Thyroid gland (tissue), 4 donors: Measurements from ENCODE around the gene TGIF1.

Source experiments
- POLR2A ChIP-seq, 2 donors: fragments of 450-650 bp; IDR thresholded peaks; one replicate each; pipeline ENCODE4 v1.6.1; 2017; ENCODE audit warnings: antibody characterized with exemption in 2 of 2, mild to moderate bottlenecking in 2 of 2, moderate library complexity in 1 of 2
- TF ChIP-seq, protein P1 (sequence below), 6 experiments: fragments of 200-600 bp in 3 of 6; fragments of 450-650 bp in 3 of 6; sonication (generic) in 3 of 6; IDR thresholded peaks; one replicate each; pipeline ENCODE4 v1.5.1; 2016 to 2019; ENCODE audit warnings: antibody characterized with exemption in 6 of 6, mild to moderate bottlenecking in 2 of 6, inconsistent platforms in 1 of 6, moderate library complexity in 1 of 6

DNA sequence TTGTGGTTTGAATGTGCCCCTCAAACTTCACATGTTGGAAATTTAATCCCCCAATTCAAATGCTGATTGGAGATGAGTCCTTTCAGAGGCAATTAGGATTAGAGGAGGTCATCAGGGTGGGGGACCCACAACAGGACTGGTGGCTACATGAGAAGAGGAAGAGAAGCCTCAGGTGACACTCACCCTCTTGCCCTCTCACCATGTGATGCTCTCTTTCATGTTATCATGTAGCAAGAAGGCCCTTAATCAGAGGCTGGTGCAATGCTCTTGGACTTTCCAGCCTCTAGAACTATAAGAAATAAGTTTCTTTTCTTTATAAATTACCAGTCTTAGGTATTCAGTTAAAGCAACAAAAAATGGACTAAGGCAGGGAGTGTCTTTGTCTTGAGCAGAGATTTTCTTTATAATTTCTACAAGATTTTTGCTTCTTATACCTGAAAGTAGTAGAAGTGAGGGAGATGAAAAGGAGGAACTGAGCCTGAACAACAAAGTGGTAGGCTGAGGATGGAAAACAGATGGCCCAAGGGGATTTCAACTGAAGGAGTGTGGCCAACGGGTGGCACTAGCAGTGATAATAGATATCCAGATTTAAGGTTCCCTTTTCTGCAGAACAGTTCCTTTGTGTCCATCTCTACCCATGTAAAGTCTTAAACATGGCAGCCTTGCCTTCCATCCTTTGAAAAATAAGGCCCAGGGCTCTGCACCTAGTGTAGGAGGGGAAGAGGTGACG lies 49.2 kb upstream of the TGIF1 start:
- TF ChIP-seq, protein P1, sequence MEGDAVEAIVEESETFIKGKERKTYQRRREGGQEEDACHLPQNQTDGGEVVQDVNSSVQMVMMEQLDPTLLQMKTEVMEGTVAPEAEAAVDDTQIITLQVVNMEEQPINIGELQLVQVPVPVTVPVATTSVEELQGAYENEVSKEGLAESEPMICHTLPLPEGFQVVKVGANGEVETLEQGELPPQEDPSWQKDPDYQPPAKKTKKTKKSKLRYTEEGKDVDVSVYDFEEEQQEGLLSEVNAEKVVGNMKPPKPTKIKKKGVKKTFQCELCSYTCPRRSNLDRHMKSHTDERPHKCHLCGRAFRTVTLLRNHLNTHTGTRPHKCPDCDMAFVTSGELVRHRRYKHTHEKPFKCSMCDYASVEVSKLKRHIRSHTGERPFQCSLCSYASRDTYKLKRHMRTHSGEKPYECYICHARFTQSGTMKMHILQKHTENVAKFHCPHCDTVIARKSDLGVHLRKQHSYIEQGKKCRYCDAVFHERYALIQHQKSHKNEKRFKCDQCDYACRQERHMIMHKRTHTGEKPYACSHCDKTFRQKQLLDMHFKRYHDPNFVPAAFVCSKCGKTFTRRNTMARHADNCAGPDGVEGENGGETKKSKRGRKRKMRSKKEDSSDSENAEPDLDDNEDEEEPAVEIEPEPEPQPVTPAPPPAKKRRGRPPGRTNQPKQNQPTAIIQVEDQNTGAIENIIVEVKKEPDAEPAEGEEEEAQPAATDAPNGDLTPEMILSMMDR (IDR thresholded peaks at IDR 0.05) = no peak
- no peak for TF ChIP-seq POLR2A (IDR thresholded peaks at IDR 0.05)
